SHP77 treated with DMSO at 0.1 percent for 48 hours (cell line): ENCODE results near the gene ATP1A4.
"Not testable (repeated sequence)": the region's sequence is repeated elsewhere in the genome, so short reads cannot be mapped to it uniquely, and the experiment has no call there.

Experiments
- DNase-seq: peaks from one replicate; lab custom pipeline; 2025; lab: John Stamatoyannopoulos, UW

ATP1A4 gene

DNA sequence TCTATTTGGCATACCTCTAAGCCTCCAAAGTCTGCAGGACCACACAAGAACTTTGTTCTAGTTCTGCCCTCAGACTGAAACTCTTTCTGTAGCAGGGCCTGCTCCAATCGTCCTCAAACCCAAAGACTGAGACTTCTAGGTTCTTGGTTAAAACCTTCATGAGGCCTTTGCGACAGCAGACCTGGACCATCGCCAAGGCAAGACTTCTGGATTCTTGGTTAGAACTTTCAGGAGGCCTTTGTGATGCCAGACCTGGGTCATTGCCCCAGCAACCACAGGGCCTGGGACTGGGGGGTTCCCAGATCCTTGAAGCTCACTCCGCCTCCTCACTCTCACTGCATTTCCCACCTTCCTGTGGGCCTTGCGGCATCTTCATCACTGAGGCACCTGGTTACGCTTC lies at the start of gene ATP1A4:
Gene ATP1A4 (plus strand): TSS at position 301 of the 400 bp plus-strand sequence. CDS start 438 bp downstream, outside the sequence.
- DNase-seq: no peak

GRCh38 chr1:160101717-160102522 lies 49.5 kb upstream of the ATP1A4 start:
- no peak for DNase-seq

DNA sequence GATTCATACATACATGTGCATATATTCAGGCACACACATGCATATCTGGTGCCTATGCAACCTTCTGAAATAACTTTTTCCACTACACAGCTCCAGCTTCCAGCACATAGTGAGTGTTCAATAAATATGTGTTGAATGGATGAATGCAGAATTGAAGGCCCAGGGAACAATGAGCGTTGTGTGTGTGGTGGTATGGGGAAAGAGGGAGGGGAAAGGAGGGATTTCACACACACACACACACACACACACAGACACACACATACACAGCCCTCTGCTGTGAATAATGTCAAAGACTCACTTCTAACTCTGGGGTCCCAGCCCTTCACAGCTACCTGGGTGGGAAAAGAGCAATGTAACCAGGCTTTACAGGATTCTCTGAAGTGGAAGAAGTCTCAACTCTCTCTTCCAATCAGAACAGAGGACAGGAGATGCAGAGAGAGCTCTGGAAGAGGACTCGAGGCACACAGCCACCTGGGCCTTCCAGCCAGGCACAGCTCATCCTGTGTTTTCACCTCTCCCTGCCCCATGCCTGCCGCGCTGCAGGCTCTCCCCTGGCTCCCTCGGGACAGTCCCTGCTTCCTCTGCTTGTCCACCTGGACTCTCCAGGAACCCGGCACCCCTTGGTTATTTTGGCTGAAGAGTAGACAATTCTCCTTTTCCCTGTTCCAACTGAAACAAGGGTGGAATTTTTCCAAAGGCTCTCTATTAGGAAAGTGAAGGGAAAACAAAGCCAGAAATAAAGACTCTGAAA lies 47.6 kb upstream of the ATP1A4 start:
- DNase-seq: no peak

- no peak for DNase-seq
Measured at GRCh38 chr1:160104486-160104885, 46.9 kb upstream of the ATP1A4 start.

DNA sequence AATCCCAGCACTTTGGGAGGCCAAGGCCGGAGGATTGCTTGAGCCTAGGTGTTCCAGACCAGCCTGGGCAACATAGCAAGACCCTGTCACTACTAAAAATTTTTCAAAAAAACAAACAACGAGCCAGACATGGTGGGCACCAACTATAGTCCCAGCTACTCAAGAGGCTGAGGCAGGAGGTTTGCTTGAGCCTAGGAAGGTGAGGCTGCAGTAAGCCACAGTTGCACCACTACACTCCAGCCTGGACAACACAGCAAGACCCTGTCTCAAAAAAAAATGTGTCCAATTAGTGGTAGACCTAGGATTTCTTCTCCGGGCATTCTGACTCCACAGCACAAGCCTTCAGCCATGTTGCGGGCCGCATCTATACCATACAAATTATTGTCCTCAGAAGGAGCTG lies 46.2 kb upstream of the ATP1A4 start:
- no peak for DNase-seq

DNA sequence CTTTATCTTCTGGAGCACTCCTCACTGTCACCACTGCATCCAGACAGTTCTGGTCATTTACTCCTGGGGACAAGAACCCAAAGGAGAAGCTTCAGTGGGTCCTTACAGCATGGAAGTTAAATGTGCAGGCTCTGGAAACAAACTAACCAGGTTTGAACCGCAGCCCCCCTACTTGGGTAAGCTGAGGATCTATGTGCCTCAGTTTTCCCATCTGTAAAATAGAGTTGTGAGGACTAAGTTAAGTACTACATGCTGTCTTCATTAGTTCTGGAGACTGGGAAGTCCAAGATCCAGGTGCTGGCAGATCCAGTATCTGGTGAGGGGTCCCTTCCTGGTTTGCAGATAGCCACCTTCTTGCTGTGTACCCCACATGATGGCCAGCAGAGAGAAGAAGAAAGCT lies 43.9 kb upstream of the ATP1A4 start:
- DNase-seq: no peak

GRCh38 chr1:160108888-160109662 lies 42.3 kb upstream of the ATP1A4 start:
- no peak for DNase-seq

- no peak for DNase-seq
Measured at GRCh38 chr1:160109686-160110085, 41.7 kb upstream of the ATP1A4 start.

DNA sequence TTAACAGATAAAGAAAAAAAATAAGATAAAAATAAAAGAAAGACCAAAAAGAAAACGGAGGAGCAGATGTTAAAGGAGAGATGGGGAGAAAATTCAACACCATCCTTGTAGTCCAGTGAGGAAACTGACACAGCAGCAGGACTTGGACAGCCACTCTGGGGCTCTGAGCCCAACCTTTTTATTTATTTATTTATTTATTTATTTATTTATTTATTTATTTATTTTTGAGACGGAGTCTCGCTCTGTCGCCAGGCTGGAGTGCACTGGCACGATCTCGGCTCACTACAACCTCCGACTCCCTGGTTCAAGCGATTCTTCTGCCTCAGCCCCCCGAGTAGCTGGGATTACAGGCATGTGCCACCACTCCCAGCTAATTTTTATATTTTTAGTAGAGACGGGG lies 39.9 kb upstream of the ATP1A4 start:
- not testable (repeated sequence) for DNase-seq

DNA sequence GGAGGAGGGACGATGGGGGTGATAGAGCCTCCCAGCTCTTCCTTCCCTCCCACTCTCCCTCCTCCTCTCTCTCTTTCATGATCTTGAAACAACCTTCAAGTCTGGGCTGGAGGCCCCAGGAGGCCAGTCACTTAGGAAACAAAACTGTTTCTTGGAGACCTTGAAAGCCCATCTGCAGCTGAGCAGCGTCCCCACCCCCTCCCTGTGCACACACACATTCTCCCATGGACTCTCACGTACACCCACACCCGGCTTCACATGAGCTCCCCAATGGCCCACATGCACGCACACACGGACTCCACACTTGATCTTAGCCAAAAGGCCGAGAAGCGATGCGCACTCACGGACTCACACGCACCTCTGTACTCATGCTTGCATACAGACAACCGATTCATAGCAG lies 39.0 kb upstream of the ATP1A4 start:
- no peak for DNase-seq

GRCh38 chr1:160113407-160113806 lies 38.0 kb upstream of the ATP1A4 start:
- no peak for DNase-seq

DNA sequence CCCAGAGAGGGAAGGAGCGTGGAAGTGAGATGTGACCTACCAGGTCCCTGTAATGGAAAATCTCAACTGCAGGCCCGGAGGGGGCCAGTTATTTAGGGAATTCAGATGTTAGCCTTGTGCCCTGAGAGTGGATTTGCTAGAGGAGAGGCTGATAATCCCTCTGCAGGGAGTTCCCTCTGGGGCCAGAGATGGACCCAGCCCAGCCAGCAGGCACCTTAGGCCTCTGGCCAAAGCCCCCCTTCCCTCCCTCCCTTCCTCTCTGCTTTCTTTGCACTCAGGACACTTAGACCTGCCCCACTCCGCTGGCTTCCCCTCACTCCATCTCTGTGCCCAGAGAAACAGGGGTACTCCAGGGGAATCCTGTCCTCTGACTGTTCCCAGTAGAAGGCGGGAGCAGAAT lies 37.3 kb upstream of the ATP1A4 start:
- DNase-seq: no peak

DNA sequence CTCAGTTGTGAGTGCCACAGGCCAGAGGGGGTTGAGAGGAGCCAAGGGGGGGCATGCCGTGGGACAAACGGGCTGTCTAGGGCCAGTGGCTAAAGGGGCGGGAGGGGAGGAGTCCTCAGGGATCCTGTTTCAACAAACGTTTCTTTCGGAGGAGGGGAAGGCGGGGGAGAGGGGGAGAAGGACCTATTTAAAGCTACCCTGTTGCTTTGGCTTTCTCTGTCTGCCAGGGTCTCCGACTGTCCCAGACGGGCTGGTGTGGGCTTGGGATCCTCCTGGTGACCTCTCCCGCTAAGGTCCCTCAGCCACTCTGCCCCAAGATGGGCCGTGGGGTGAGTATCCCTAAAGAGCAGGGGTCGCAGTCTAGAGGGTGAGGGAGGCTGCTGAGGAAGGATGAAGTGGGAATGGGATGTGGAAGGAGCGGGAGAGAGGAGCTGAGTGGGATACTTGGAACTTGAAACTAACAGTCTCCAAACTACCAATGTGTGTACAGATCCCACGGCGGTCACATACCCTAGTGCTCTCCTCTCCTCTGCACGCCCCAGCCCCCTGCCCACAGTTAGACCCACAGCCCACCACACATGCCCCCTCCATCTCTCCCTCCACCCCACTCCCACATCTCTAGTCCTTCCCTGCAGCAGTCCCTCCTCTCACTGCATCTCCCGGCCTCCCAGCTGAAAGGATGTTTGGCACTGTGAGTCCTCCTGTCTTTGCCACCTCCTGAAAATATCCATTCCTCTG lies 35.7 kb upstream of the ATP1A4 start, which contains the start of gene ATP1A2:
Gene ATP1A2 (plus strand): TSS at position 215 of the 738 bp plus-strand sequence. CDS start 103 bp downstream, at position 318.
- no peak for DNase-seq

DNA sequence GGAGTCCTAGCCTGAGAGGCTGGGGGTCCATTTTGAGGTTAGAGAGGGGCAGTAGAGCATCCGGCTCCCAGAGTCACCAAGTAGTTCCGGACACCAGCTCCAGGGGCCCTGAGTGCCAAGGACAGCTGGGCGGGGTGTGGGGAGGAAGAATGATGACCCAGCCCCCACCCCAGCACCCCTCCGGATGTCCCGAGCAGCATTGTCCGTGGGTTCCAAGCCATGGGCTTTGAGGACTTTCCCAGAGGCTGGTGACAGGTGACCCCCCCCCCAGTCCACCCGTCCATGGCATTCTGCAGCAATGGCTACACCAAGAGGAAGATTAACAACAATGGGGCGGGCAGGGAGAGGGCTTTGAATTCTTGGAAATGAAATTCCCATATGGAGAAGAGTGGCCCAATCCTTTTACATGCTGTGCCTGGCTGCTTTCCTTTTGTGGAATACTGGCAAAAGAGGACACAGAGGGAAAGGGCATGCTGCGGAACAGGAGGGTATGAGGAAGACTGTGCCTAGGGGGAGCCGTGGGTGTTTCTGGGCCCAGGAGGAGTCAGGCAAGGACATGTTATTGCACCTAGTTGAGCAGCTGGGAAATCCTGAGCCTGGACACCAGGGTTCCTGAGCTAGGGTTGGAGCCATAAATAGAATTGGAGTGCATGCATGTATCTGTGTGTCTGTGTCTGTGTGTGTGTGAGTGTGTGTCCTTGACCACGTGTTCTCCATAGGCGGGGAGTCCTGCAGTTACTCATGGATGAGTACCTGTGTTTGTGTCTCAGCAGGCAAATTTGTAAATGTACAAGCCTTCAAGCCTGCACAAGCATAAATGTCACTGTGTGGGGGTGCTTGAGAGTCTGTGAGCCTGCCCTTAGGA lies 34.9 kb upstream of the ATP1A4 start:
- DNase-seq: no peak

DNA sequence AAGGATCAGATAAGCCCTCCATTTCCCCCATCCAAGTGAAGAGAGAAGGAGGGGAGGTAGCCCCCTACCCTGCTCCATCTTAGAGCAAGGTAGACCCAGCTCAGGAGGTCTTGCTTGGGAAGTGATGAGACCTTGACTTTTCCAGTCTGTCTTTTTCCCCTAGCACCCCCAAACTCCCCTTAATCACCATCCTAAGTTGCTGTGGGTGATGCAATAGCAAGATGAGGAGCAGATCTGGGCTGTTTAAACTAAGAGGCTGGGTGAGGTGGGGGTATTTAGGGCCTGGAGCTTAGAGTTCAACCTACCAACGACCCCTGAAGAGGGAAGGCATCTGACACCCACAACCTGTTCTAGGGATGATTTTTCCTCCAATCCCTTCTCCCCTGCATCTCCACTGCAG lies 34.1 kb upstream of the ATP1A4 start:
- DNase-seq: no peak

GRCh38 chr1:160117709-160118183 lies 33.7 kb upstream of the ATP1A4 start:
- DNase-seq: no peak

- DNase-seq: no peak
Measured at GRCh38 chr1:160118928-160119327, 32.5 kb upstream of the ATP1A4 start.

GRCh38 chr1:160120797-160121196 lies 30.6 kb upstream of the ATP1A4 start:
- no peak for DNase-seq

GRCh38 chr1:160121388-160121787 lies 30.0 kb upstream of the ATP1A4 start:
- no peak for DNase-seq

GRCh38 chr1:160122978-160123495 lies 28.4 kb upstream of the ATP1A4 start:
- no peak for DNase-seq
